ENCODE measurements around the gene MON1B.

Gene MON1B

GRCh38 chr16:77166726-77167125 is 24.3 kb upstream of the MON1B start:
- Histone ChIP-seq H3K4me3 (replicated peaks; ENCODE audit: insufficient read depth, low read length) (no peak overlapping the region), H3K27ac (replicated peaks) (no peak overlapping the region), H3K27me3 (ENCODE audit: insufficient read depth, poor library complexity, severe bottlenecking) (peaks cover 2% of the 10 kb centered on the region)
- DNase-seq (ENCODE audit: low read depth in 1 of 2, low spot score in 1 of 2), result no peak
- TF ChIP-seq CTCF (IDR thresholded peaks at IDR 0.05; ENCODE audit: insufficient read depth, low read length) (no peak), POLR2AphosphoS5 (IDR thresholded peaks at IDR 0.05; ENCODE audit: low read depth) (no peak), GABPA (IDR thresholded peaks at IDR 0.05; ENCODE audit: low read depth) (no peak), SPI1 (IDR thresholded peaks at IDR 0.05; ENCODE audit: borderline replicate concordance, low read depth) (no peak), REST (IDR thresholded peaks at IDR 0.05; ENCODE audit: insufficient replicate concordance, low read depth) (no peak)

GRCh38 chr16:77168901-77169300 is 22.1 kb upstream of the MON1B start:
- TF ChIP-seq REST (IDR thresholded peaks at IDR 0.05; ENCODE audit: insufficient replicate concordance, low read depth), result no peak
- no peak for TF ChIP-seq CTCF (IDR thresholded peaks at IDR 0.05; ENCODE audit: insufficient read depth, low read length)
- no peak for DNase-seq (ENCODE audit: low read depth in 1 of 2, low spot score in 1 of 2)
- Histone ChIP-seq H3K27ac (replicated peaks) (no peak overlapping the region), H3K4me3 (replicated peaks; ENCODE audit: insufficient read depth, low read length) (no peak overlapping the region), H3K27me3 (ENCODE audit: insufficient read depth, poor library complexity, severe bottlenecking) (peaks cover 2% of the 10 kb centered on the region)

- peaks cover 2% of the 10 kb centered on the region for H3K27me3 ChIP-seq (ENCODE audit: insufficient read depth, poor library complexity, severe bottlenecking)
- TF ChIP-seq CTCF (IDR thresholded peaks at IDR 0.05; ENCODE audit: insufficient read depth, low read length), result peak; percentile 58
- no peak for TF ChIP-seq SPI1 (IDR thresholded peaks at IDR 0.05; ENCODE audit: borderline replicate concordance, low read depth)
- peak; percentile 24 to 59 for DNase-seq (ENCODE audit: low read depth in 1 of 2, low spot score in 1 of 2)
- H3K4me3 ChIP-seq (replicated peaks; ENCODE audit: insufficient read depth, low read length), result no peak overlapping the region
- H3K27ac ChIP-seq (replicated peaks), result no peak overlapping the region
Observed at GRCh38 chr16:77169650-77170236, 21.2 kb upstream of the MON1B start.

GRCh38 chr16:77170805-77171204 is 20.2 kb upstream of the MON1B start:
- Histone ChIP-seq H3K27ac (replicated peaks) (no peak overlapping the region), H3K27me3 (ENCODE audit: insufficient read depth, poor library complexity, severe bottlenecking) (peaks cover 2% of the 10 kb centered on the region), H3K4me3 (replicated peaks; ENCODE audit: insufficient read depth, low read length) (no peak overlapping the region)
- TF ChIP-seq CTCF (IDR thresholded peaks at IDR 0.05; ENCODE audit: insufficient read depth, low read length) (no peak), POLR2AphosphoS5 (IDR thresholded peaks at IDR 0.05; ENCODE audit: low read depth) (no peak), GABPA (IDR thresholded peaks at IDR 0.05; ENCODE audit: low read depth) (no peak), SPI1 (IDR thresholded peaks at IDR 0.05; ENCODE audit: borderline replicate concordance, low read depth) (no peak), REST (IDR thresholded peaks at IDR 0.05; ENCODE audit: insufficient replicate concordance, low read depth) (no peak)
- no peak for DNase-seq (ENCODE audit: low read depth in 1 of 2, low spot score in 1 of 2)

All from HL-60 (cell line).